Motor neuron (in vitro differentiated cells): Measurements from ENCODE around the gene WSCD1. TPM values are rescaled to one million over a fixed set of nuclear protein-coding genes. Genes with fewer than 3 reads are reported as not detected.

Source experiments
- ATAC-seq, 8 experiments: fragments of 200-7000 bp; cut with Tn5 transposase; replicated peaks in 6 of 8; 2 replicates each; pipeline ENCODE4 v1.8.0; 2021; ENCODE audit warnings: mild to moderate bottlenecking in 8 of 8, moderate library complexity in 8 of 8
- H3K27ac ChIP-seq, 2 donors: fragments of 250-450 bp; sonication (Bioruptor Pico); 2 replicates each; pipeline ENCODE4 v1.9.0; 2021; ENCODE audit warnings: antibody characterized with exemption in 2 of 2, mild to moderate bottlenecking in 2 of 2, moderate library complexity in 1 of 2
- H3K4me1 ChIP-seq, 2 donors: fragments of 250-450 bp; sonication (Bioruptor Pico); replicated peaks in 1 of 2; 2 replicates each; pipeline ENCODE4 v1.6.1; 2021; ENCODE audit warnings: antibody characterized with exemption in 2 of 2, mild to moderate bottlenecking in 2 of 2, moderate library complexity in 1 of 2
- H3K4me3 ChIP-seq, 5 donors: fragments of 250-450 bp; sonication (Bioruptor Pico); 2 replicates each; pipeline ENCODE4 v1.9.0; 2021; ENCODE audit warnings: antibody characterized with exemption in 5 of 5, mild to moderate bottlenecking in 5 of 5, moderate library complexity in 4 of 5
- WGBS, 10 experiments: fragments of 450-650 bp; shearing (Covaris generic); methylation state at CpG; one replicate each; pipeline ENCODE4 v1.0.0; 2022; 5-methylcytosine and 5-hydroxymethylcytosine counted together
- in situ Hi-C, 9 experiments: fragments of 400-800 bp; cut with MboI; loops; one replicate each; pipeline ENCODE4 v1.15.0; 2021; ENCODE audit warnings: low sequenced_read_pairs in 9 of 9, low pct_unique_long_range_greater_than_20kb in 2 of 9; ENCODE audit not compliant: unreplicated experiment in 9 of 9
- total RNA-seq, 8 experiments: library from RNA; unstranded; fragments of 300-600 nt; gene quantifications; 2 replicates each; pipeline versions ENCODE4 v1.2.3 to v1.2.4, GENCODE V29; 2022

WSCD1 gene
- total RNA-seq, 8 experiments from 2014 or later, result 0.10 to 28.3 (median 22.9) TPM; not detected in 1

DNA sequence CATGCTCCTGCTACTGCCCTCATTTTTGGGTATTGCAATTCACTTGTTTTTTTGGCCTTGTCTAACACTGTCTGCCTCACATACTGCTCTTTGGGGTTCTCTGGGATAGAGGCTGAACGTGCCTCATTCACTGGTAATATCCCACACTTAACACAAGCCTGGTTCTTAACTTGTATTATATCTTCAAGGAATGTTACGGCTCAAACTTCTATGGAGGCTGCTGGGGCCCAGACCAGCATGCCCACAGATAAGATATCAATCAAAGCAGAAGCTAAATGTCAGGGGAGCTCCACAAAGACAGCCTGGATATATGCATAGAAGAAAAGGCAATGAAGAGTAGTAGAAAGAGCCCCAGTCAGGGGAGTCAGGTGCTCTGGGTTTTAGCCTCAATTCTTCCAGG lies 103.5 kb downstream of the WSCD1 start:
- no peak for ATAC-seq
- no peak overlapping the region for H3K27ac ChIP-seq
- peaks cover 18 to 21% of the 10 kb centered on the region in 2 donors for H3K4me1 ChIP-seq
- in situ Hi-C loops, result no loop called here
- 0 to 100% (median 71%) methylated on average over 1 to 2 of the region's 2 CpGs; no CpG with 5 or more reads in 2 of the 10 experiments for WGBS, 10 experiments
- H3K4me3 ChIP-seq, result no peak overlapping the region
